Colon (tissue), 2 donors: ENCODE data around the gene SLC30A7.

Source experiments
- FAIRE-seq: peaks from 2 replicates; lab custom pipeline; 2012; peaks lifted over from hg19 to GRCh38; lab: Jason Lieb, UNC
- donor health status: control.
- donor health status: control.

The SLC30A7 gene

GRCh38 chr1:101025657-101026429, 130.0 kb downstream of the SLC30A7 start, which contains the start of gene DPH5:
TSS of gene DPH5 (minus strand) at chr1:101025784. CDS start at chr1:101025443, 341 bp downstream.
- no peak for FAIRE-seq

- no peak for FAIRE-seq
Measured at GRCh38 chr1:101026430-101026788, 130.5 kb downstream of the SLC30A7 start.

GRCh38 chr1:101027194-101027772, 131.4 kb downstream of the SLC30A7 start:
- FAIRE-seq = no peak

GRCh38 chr1:101028466-101028865, 132.6 kb downstream of the SLC30A7 start:
- no peak for FAIRE-seq

GRCh38 chr1:101029184-101029583, 133.3 kb downstream of the SLC30A7 start:
- no peak for FAIRE-seq

GRCh38 chr1:101030881-101031280, 135.0 kb downstream of the SLC30A7 start:
- FAIRE-seq = no peak
